Stimulated activated CD4-positive, alpha-beta T cell treated with anti-CD3 and anti-CD28 coated beads, Interleukin-2, amount 100 ng/mL, for 24 hours (primary cell): Measurements from ENCODE around the gene BCL11B.

Experiments
- DNase-seq, 2 donors: peaks; one replicate each; pipeline ENCODE4 v3.0.0-alpha.2; 2020

The BCL11B gene

GRCh38 chr14:99177046-99177655 is 94.8 kb downstream of the BCL11B start:
- DNase-seq: peak in 1 of 2 donors; percentile 15

GRCh38 chr14:99176156-99176945 is 95.6 kb downstream of the BCL11B start:
- peak in 1 of 2 donors; percentile 14 for DNase-seq

GRCh38 chr14:99175331-99176155 is 96.5 kb downstream of the BCL11B start:
- no peak for DNase-seq

GRCh38 chr14:99174770-99175319 is 97.2 kb downstream of the BCL11B start:
- no peak for DNase-seq

GRCh38 chr14:99174081-99174769 is 97.8 kb downstream of the BCL11B start:
- DNase-seq: no peak

- no peak for DNase-seq
Observed at GRCh38 chr14:99173506-99173905, 98.5 kb downstream of the BCL11B start.

- DNase-seq: no peak
Observed at GRCh38 chr14:99173086-99173485, 98.9 kb downstream of the BCL11B start.

GRCh38 chr14:99171396-99171795 is 100.6 kb downstream of the BCL11B start:
- DNase-seq: no peak

- no peak for DNase-seq
Observed at GRCh38 chr14:99169776-99170356, 102.1 kb downstream of the BCL11B start.

- DNase-seq: no peak
Observed at GRCh38 chr14:99168330-99168729, 103.7 kb downstream of the BCL11B start.

- DNase-seq: no peak
Observed at GRCh38 chr14:99166506-99166905, 105.5 kb downstream of the BCL11B start.

- no peak for DNase-seq
Observed at GRCh38 chr14:99164712-99165111, 107.3 kb downstream of the BCL11B start.

- no peak for DNase-seq
Observed at GRCh38 chr14:99163446-99163845, 108.6 kb downstream of the BCL11B start.

GRCh38 chr14:99159341-99160340 is 112.4 kb downstream of the BCL11B start:
- DNase-seq: no peak

- DNase-seq: no peak
Observed at GRCh38 chr14:99158646-99159165, 113.3 kb downstream of the BCL11B start.

- no peak for DNase-seq
Observed at GRCh38 chr14:99158150-99158549, 113.8 kb downstream of the BCL11B start.

GRCh38 chr14:99157676-99158075 is 114.3 kb downstream of the BCL11B start:
- DNase-seq: no peak

- no peak for DNase-seq
Observed at GRCh38 chr14:99157246-99157645, 114.8 kb downstream of the BCL11B start.

- no peak for DNase-seq
Observed at GRCh38 chr14:99156814-99157213, 115.2 kb downstream of the BCL11B start.

- DNase-seq: no peak
Observed at GRCh38 chr14:99156090-99156425, 115.9 kb downstream of the BCL11B start.
